GM06990 (cell line): ENCODE measurements around the gene S100B.

Source experiments
- DNase-seq: peaks from one replicate; pipeline ENCODE4 v3.0.0-alpha.2; 2011; ENCODE audit not compliant: insufficient read length; ENCODE audit errors: extremely low read depth
- H3K27me3 ChIP-seq: replicated peaks from 2 replicates; pipeline ENCODE4 v1.6.0; 2011; ENCODE audit warnings: low read length; ENCODE audit not compliant: control insufficient read depth, insufficient read depth
- H3K36me3 ChIP-seq: 2 replicates; pipeline ENCODE4 v1.5.1; 2011; ENCODE audit warnings: low read length; ENCODE audit not compliant: control insufficient read depth, insufficient read depth
- H3K4me3 ChIP-seq: replicated peaks from 2 replicates; pipeline ENCODE4 v1.5.1; 2011; ENCODE audit warnings: low read depth, mild to moderate bottlenecking, control low read depth, low read length
- TF ChIP-seq, protein P1 (sequence below): IDR thresholded peaks from 2 replicates; pipeline ENCODE4 v1.5.1; 2011; ENCODE audit warnings: low read length, control low read depth, mild to moderate bottlenecking, inconsistent platforms; ENCODE audit not compliant: insufficient read depth, poor library complexity, severe bottlenecking

The S100B gene

DNA sequence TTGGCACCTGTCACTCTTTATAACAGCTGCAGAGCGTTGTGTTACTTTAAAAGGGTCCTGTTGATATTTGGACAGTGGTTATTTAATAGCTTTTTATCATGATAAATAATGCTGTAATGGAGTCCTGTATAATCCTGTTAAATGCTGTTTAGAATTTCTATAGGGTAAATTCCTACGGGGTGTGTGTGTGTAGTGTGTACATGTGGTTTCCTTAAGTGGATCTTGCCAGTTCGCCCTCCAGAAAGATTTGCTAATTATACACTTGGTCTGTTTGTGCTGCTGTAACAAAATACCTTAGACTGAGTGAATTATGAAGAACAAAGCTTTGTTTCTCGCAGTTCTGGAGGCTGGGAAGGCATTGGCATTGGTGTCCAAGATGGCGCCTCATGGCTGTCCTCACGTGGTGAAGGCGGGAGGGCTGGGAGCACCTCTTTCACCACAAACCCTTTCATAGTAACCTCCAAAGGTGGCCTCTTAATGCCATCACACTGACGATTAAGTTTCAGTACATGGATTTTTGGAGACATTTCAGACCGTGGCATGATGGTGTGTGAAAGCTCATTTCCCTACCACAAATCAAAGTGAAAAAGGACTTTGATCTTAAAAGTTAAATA, 41.8 kb upstream of the S100B start:
- H3K36me3 ChIP-seq, result peaks cover 32% of the 10 kb centered on the region

DNA sequence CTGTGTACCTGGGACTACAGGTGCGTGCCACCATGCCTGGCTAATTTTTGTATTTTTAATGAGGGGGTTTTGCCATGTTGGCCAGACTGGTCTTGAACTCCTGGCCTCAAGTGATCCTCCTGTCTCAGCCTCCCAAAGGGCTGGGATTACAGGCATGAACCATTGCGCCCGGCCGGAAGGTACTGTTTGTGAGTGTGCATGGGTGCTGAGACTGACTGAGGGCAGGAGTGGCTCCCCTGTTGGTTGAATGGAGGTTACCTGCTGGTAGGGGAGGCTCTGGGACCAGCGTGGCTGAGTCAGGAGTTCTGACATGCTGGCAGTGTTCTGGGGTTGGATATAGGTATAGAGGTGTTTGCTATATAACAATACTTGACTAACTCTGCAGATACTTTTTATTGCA, 41.0 kb upstream of the S100B start:
- Histone ChIP-seq H3K36me3 (peaks cover 29% of the 10 kb centered on the region), H3K27me3 (no peaks in the 10 kb centered on the region), H3K4me3 (no peak overlapping the region)
- TF ChIP-seq, protein P1, sequence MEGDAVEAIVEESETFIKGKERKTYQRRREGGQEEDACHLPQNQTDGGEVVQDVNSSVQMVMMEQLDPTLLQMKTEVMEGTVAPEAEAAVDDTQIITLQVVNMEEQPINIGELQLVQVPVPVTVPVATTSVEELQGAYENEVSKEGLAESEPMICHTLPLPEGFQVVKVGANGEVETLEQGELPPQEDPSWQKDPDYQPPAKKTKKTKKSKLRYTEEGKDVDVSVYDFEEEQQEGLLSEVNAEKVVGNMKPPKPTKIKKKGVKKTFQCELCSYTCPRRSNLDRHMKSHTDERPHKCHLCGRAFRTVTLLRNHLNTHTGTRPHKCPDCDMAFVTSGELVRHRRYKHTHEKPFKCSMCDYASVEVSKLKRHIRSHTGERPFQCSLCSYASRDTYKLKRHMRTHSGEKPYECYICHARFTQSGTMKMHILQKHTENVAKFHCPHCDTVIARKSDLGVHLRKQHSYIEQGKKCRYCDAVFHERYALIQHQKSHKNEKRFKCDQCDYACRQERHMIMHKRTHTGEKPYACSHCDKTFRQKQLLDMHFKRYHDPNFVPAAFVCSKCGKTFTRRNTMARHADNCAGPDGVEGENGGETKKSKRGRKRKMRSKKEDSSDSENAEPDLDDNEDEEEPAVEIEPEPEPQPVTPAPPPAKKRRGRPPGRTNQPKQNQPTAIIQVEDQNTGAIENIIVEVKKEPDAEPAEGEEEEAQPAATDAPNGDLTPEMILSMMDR, result no peak
- DNase-seq, result no peak

More for the DNA sequence above, 41.8 kb upstream of the S100B start:
- H3K4me3 ChIP-seq, result no peak overlapping the region
- DNase-seq, result no peak
- TF ChIP-seq, protein P1, result no peak
- no peaks in the 10 kb centered on the region for H3K27me3 ChIP-seq

GRCh38 chr21:46643379-46644177, 38.7 kb upstream of the S100B start:
- Histone ChIP-seq H3K27me3 (no peaks in the 10 kb centered on the region), H3K4me3 (no peak overlapping the region), H3K36me3 (peaks cover 12% of the 10 kb centered on the region)
- no peak for DNase-seq
- TF ChIP-seq, protein P1, result no peak

- no peaks in the 10 kb centered on the region for H3K27me3 ChIP-seq
- TF ChIP-seq, protein P1, result no peak
- H3K36me3 ChIP-seq, result peaks cover 8% of the 10 kb centered on the region
- DNase-seq, result no peak
- H3K4me3 ChIP-seq, result no peak overlapping the region
Measured at GRCh38 chr21:46641656-46642055, 36.8 kb upstream of the S100B start.

DNA sequence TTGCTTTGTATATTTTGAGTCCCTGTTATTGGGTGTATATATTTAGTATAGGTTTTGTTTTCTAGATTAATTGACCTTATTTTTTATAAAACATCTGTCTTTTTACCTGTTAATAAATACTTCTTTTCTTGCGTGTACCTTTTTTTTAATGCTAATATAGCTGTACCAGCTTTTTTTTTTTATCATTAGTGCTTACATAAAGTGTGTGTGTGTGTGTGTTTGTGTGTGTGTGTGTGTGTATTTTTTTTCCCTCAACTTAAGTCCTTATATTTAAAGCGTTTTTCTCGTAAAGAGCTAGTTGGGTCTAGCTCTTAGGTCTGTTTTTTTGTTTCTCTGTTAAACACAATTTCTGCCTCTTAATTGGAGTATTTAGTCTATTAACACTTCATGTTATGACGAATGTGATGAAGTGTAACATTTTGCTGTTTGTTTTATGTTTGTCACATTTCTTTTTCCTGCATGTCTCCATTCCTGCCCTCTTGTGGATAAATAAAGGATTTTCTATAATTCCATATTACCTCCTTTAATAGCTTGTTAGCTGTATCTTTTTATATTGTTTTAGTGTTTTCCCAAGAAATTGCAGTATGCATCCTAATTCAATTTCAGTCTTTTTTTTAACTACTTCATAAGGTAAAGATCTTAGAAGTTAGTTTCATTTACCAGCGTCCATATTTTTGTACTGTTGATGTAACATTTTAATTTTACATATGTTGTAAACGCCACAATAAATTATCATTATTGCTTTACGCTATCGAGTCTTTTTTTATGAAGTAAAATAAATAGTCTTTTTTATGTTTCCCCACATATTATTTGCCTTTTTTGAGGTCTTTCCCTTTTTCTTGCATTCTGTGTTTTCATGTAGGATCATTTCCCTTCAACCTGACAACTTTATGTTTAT, 34.9 kb upstream of the S100B start:
- no peaks in the 10 kb centered on the region for H3K27me3 ChIP-seq
- H3K36me3 ChIP-seq, result peaks cover 5% of the 10 kb centered on the region
- DNase-seq, result no peak
- H3K4me3 ChIP-seq, result no peak overlapping the region
- TF ChIP-seq, protein P1, result no peak
